ENCODE results near the gene SRPK2. TPM values are rescaled to one million over a fixed set of nuclear protein-coding genes. Genes with fewer than 3 reads are reported as not detected.

Gene SRPK2
- polyA plus RNA-seq, 4 donors = 50.4 to 52.5 (median 51.7) TPM

DNA sequence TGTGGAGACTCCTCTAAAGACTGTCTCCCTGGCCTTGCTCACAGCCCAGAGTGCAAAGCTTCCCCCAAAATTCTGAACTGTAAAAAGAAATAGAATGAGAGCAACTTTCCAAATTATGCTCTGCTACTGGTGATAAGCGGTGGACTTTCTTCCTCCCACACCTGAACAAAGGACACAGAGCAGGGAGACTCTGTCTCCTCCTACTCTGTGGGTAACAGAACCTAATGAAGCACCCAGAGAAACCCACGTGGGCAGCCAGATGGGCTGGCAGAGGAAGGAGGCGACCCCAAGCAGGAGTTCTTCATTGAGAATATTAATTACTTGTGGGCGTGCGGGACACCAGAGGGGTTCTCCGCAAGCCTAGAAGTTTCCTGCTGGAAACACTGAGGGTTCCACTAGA is 235.2 kb downstream of the SRPK2 start:
- no peak for DNase-seq (ENCODE audit: low read depth in 4 of 4, low spot score in 2 of 4)

DNA sequence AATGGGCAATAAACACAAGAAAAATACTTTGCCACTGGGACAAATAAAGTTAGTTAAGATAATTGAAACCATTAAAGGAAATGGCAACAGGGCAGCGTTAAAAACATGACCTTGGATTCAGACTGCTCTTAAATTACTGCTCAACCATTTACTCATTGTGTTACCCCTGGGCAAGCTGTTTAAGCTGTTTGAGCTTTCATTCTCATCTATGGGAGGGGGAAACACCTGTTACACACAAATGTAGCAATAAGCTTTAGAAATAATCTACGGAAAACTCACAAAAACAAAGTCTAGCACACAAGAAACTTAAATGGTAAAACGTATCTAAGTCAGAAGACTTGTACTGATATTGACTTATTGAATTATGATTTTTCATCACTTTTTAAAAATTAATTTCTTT is 237.6 kb downstream of the SRPK2 start:
- DNase-seq (ENCODE audit: low read depth in 4 of 4, low spot score in 2 of 4) = no peak

DNA sequence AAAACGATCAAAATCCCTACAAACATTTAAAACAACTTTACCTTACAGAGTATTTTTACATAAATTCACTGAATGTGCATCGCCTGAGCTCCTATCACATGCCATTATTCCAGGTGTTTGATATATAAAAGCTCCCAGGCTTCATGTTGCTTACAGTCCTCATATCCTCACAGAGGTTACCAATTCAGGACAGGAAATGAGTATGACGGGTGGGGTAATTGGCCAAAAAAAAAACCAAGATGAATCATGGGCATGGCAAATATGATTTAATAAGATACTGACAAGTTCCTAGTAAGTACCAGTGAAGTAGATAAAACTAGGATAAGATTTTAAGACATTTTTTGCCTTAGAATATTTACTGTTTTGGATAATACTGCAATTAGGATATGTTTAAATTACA is 238.9 kb downstream of the SRPK2 start:
- no peak for DNase-seq (ENCODE audit: low read depth in 4 of 4, low spot score in 2 of 4)

DNA sequence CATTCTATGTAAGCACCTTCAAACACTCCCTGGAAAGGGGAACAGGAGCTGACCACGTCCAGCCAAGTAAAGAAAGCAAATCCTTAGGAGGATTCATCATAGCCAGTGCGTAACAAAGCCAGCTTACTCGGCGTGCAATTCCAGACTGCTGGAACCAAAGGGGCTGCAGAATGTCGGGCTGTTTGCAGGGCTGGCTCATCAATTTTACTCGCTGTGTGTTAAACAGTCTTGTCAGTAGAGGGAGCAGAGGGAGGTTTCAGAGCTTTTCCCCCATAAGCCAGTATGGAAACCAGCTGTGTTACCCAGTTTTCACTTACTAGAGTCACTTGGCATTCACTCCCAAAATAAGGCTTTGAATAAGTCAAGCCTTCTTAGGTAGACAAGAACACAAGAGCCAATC is 247.7 kb downstream of the SRPK2 start:
- DNase-seq (ENCODE audit: low read depth in 4 of 4, low spot score in 2 of 4) = no peak

DNA sequence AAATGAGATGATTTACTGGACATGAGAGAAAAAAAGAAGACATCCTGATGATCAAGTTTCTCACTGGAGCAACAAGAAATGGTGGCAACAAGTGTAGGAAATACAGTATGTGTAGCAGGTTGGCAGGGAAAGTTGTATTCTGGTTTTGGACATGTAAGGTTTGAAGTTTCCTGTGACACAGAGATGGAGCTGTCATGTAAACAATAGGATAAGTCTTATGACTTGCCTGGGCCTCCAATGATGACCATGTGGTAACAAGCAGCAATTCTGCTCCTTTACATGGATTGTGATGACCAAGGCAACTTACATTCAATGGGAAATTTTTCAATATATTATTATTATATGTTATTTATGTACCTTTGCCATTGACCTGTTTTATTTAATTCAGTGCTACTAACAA is 249.3 kb downstream of the SRPK2 start:
- DNase-seq (ENCODE audit: low read depth in 4 of 4, low spot score in 2 of 4) = no peak

DNA sequence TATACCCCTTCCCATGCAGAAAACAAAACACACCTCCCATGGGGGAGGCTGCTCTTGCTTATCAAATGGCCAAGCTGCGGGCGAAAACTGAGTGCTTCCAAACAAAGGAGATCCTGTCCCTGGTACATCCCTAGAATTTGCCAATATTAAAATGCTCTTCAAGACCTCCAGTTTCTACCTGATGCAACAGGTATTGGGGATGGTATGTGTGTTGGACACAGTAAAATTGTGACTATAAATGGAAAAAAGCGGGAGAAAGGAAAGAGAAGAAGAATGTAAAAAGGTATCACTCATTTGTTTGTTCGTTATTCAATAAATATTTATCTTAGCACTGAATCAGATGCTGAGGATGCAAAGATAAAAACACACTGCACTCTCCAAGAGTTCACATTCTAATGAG is 250.8 kb downstream of the SRPK2 start:
- DNase-seq (ENCODE audit: low read depth in 4 of 4, low spot score in 2 of 4) = no peak

DNA sequence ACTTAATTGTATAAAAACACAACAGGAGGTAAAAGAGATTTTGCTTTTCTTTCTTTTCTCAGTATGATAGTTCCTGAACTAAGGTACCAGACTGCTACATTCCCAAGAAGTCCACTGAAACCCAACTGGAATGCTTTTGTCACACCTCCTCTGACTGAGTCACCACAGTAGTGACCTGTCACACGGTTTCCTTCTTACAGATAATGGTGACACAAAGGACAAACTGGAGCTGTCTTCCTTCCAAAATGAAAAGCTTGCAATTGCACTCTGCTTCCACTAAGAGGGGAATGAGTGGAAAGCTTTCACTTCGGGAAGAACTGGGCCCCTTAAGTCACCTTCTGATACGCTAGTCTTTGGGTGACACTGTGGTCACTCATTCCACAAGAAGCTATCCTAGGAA is 252.5 kb downstream of the SRPK2 start:
- no peak for DNase-seq (ENCODE audit: low read depth in 4 of 4, low spot score in 2 of 4)

DNA sequence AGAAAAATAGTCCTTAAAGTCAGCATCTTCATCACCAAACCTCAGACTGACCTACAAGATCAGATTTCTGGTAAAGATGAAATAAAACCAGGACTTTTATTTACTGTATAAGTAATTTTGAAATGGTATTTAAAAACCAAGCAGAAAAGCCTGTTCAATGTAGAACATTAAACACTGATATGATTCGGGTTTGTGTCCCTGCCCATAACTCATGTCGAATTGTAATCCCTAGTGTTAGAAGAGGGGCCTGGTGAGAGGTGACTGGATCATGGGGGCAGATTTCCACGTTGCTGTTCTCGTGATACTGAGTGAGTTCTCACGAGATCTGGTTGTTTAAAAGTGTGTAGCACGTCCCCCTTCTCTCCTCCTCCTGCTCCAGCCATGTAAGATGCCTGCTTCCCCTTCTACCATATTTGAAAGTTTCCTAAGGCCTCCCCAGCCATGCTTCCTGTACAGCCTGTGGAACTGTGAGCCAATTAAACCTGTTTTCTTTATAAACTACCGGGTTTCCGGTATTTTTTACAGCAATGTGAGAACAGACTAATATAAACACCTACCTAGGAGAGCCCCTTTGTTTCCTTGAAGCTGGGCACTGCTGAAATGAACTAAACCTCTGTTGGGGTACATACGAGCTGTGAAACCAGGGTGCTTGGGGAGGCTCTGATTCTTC is 254.6 kb downstream of the SRPK2 start:
- DNase-seq (ENCODE audit: low read depth in 4 of 4, low spot score in 2 of 4) = no peak

DNA sequence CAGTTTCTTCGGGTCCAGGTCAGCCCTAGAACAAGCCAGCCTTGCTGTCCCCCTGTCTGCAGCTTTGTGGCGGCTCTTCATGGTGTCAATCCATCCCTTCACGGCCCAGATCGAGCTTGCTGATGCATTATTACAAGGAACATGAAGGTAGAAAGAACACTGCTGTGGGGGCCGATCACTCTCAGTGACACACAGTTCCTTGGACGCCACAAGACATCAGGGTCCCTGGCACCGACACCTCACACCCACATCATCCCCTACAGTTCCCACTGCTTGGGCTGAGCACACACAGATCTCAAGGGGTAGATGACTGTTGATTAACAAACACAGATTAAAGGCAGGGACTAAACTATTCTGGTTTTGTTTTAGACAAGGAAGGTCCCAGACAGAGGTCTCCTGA is 255.4 kb downstream of the SRPK2 start:
- no peak for DNase-seq (ENCODE audit: low read depth in 4 of 4, low spot score in 2 of 4)

DNA sequence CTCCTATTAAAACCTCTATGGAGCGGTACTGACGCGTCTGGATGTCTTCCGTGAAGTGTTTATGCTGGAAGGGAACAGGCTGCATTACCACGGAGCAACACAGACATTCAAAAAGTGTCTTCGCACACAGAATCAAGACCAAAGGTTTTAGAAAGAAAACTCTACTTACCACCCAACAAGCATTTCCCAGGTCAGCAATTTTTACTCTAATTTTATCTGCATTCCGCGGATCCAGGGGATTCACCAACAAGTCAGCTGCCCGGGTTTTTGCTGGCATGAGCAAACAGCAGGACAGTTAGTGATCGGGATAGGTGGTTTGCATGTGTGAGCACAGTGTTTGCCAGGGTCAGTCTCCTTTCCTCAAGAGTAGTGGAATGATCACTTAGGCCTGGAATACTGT is 255.9 kb downstream of the SRPK2 start:
- DNase-seq (ENCODE audit: low read depth in 4 of 4, low spot score in 2 of 4) = no peak

DNA sequence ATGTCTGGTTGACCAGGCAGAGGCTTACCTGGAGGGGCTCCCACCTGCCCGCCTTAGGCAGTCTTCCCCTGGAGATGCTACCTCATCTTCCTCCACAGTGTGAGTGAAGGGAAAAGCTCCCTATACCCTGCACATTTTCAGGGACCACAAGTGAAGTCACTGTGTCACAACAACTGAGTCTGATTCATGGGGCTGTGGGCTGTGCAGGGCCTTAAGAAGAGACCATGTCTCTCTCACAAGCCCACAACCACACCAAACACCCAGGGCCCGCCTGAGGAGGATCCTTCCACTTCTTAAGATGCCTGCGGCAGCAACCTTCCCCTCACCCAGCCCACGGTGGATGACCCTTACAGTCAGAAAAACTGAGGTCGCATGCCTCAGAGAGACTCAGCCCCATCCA is 256.4 kb downstream of the SRPK2 start:
- no peak for DNase-seq (ENCODE audit: low read depth in 4 of 4, low spot score in 2 of 4)

DNA sequence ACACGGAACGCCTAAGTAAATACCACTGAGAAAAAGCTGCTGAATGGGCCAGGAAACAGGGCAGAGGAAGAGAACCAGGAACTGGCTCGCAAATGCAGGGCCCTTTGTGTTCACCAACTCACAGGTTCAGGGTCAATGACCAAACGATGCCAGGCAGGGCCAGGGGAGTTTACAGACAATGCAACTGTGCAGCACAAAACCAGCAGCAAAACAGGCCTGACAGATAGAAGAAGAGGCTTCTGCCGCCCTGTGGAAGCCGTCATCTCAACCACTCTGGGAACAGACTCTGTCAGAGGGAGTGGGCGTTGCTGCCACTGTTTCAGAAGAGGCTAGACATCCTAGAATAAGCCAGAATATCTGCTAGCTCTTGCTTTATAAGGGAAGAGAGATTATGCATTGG is 256.8 kb downstream of the SRPK2 start:
- DNase-seq (ENCODE audit: low read depth in 4 of 4, low spot score in 2 of 4) = no peak

DNA sequence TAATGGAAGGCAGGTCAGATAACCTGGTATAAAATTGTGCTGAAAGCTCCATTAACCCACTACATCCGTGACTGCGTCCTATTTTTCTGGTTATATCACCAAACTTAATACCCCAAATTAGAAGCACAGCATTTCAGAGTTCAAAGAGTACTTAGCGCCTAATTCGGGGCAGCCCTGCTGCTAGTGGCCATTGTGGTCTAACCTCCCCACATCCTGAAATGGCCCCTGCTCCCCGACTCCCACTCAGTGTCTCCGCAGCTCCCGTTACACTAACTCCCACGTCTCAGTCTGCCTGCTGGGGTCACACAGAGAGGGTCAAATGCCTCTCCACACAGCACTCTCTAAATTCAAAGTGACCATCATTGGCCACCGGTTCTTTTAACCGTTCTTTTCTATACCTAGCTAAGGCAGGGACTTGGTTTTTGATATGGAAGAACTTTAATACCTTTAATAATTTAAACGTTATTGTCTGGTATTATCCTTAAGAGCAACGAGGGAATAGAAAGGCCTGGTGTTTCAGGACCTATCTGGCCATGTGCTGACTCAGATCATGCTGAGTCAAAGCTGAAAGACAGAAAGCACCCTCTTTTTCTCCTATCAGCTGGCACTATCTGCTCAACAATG is 257.6 kb downstream of the SRPK2 start:
- DNase-seq (ENCODE audit: low read depth in 4 of 4, low spot score in 2 of 4) = no peak

DNA sequence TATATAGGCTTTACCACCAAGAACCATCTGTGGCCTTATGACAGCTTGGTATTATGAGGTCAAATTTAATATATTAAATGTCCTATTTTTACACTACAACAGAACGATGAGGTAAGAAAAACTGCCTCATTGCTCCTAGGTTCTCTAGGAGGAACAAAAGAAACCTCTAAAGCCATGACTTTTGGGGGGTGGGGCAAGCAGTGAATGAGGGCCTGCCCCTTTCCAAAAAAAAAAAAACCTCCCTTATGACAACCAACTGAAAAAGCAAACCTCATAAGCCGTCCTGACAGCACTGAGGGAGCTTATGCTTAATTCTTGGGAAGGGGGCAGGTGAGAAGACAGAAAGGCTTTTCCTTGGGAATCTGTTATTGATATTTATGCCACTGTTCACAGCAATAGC is 258.1 kb downstream of the SRPK2 start:
- DNase-seq (ENCODE audit: low read depth in 4 of 4, low spot score in 2 of 4) = no peak

DNA sequence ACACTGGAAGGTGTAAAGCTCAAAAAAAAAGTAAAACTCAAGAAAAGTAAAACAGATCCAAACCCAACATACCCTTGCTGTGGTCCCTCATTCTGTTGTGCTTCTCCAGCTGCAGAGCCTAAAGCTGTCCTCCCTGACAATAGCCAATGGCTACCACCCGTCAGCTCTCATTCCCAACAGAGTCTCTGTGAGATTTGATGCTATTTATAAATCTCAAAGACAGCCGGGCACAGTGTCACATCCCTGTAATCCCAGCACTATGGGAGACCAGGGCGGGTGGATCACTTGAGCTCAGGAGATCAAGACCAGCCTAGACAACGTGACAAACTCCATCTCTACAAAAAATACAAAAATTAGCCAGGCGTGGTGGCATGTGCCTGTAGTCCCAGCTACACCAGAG is 258.7 kb downstream of the SRPK2 start:
- no peak for DNase-seq (ENCODE audit: low read depth in 4 of 4, low spot score in 2 of 4)

DNA sequence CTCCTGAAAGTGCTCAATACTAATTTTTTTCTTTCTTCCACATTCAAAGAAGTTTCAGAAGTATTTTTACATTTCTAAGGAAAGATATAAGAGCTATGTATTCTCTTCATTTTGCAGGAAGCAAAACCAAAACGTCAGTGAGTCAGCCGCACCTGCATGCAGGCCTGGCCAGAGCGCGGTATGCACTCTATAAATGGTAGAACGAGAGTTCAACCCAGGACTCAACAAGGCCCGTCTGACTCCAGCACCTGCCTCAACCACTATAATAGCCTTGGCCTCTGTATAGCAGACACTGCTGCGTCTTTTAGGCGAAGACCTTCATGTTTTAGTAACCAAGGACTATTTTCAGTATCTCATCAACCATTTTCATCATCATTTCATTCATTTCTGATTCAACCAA is 261.5 kb downstream of the SRPK2 start:
- no peak for DNase-seq (ENCODE audit: low read depth in 4 of 4, low spot score in 2 of 4)

DNA sequence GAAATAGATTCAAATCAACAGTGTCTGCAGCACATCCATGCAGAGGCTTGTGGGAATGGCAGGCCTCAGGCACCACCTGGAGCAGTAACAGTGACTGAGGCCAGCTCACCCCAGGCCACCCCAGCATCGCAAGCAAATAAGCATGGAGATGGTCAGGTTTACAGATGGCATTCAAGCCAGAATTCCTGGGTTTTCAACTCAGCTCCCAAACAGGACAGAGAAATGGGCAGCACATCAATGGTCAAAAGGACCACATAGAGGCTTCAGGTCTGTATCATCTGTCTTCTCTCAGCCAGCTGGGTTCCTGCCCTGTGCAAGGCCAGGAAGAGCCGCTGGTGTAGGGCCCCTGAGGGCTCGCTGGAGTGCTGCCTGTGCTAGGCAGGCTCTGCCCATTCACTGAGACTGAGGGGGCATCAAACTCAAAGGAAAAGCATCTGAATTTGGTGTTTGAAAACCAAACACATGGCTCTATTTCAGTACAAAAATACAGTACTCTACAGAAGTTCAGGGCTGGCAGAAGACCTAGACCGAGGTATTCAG is 262.2 kb downstream of the SRPK2 start:
- no peak for DNase-seq (ENCODE audit: low read depth in 4 of 4, low spot score in 2 of 4)

DNA sequence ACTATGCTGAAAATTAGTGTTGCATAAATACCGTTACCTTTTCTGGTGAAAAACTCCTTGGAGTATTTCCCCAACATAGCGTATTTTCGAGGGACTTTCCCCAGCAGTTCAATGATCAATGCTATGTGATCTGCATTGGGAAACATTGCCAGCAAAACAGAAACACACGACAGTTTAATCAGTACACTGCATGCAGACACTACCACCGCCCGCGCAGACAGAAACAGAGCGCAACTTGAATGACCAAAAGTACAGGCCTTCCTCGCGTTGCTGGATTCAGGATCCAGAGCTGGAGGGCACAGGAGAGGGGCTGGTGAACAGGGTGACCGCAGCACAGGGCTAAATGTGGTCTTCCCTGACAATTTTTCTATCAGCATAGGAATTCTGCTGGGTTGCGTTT is 263.0 kb downstream of the SRPK2 start:
- no peak for DNase-seq (ENCODE audit: low read depth in 4 of 4, low spot score in 2 of 4)

DNA sequence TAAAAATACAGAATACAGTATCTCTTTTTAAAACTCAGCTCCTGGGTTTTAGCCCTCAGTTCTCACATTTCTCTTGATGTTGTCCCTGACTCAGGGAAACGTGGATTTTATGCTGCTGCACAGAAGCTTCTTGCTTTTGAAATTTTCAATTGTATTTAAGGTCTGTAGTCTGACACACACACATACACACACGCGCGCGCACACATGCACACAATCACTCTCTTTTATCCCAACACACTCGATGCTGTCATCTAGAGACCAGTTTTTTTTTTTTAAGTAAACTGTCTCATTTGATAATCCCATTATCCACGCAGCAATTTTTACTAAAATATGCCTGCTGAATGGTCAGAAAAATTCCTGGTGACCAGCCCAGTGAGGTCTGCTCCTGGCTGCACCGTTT is 266.1 kb downstream of the SRPK2 start:
- no peak for DNase-seq (ENCODE audit: low read depth in 4 of 4, low spot score in 2 of 4)

DNA sequence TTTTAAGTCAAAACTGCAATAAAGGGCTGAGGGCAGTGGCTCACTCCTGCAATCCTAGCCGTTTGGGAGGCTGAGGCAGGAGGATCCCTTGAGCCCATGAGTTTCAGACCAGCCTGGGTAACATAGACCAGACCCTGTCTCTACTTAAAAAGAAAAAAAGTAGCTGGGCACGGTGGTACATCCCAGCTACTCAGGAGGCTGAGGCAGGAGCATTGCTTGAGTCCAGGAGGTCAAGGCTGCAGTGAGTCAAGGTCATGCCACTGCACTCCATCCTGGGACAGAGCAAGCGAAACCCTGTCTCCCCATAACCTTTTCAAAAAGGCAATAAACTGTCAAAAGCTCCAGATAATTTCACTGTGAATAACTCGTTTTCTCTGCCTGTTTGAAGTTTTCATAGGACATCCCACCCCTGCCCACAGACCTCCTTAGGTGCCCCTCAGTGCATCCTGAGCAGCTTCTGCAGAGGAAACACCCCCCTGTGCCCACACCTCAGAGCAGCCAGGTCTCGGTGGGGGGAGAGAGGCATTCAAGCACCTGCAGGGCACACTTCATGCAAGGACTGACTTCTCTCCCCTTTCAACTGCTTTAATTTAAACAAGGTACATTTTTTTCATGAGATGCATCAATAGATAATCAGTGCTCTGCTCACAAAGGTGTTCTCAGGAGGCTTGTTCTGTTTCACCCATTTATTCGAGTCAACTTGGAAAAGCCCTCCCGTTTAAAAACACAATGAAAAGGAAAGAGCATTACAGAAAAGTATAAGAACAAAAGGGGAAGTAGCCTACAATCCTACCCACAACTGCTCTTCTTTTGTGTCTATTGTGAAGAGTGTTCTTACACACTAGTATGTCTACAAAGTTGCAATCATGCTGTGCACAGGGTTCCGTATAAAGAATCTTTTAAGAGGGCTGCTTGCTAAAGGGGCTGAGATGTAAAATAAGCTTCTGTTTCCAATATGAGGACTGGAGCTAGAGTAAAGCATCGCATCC is 269.8 kb downstream of the SRPK2 start:
- no peak for DNase-seq (ENCODE audit: low read depth in 4 of 4, low spot score in 2 of 4)
